Activated CD4-positive, alpha-beta T cell treated with anti-CD3 and anti-CD28 coated beads for 48 hours (primary cell): Measurements from ENCODE around the gene SLC25A26.
A peak's percentile ranks its signal among the peaks of the same experiment; 100 is the strongest.
"Not testable (repeated sequence)": the region's sequence is repeated elsewhere in the genome, so short reads cannot be mapped to it uniquely, and the experiment has no call there.

Experiments used
- DNase-seq: peaks from one replicate; pipeline ENCODE4 v3.0.0-alpha.2; 2020

SLC25A26 gene

GRCh38 chr3:66220602-66221377, at the start of gene SLC25A26:
SLC25A26 (plus strand) TSS chr3:66221001; CDS start chr3:66221095, 94 bp downstream.
- DNase-seq: peak; percentile 97

GRCh38 chr3:66172394-66172793, 48.4 kb upstream of the SLC25A26 start:
- no peak for DNase-seq

GRCh38 chr3:66177026-66177425, 43.8 kb upstream of the SLC25A26 start:
- DNase-seq: no peak

GRCh38 chr3:66178206-66178605, 42.6 kb upstream of the SLC25A26 start:
- no peak for DNase-seq

- DNase-seq: no peak
These were observed 41.0 kb upstream of the SLC25A26 start for GRCh38 chr3:66179793-66180192.

- no peak for DNase-seq
These were observed 39.0 kb upstream of the SLC25A26 start for GRCh38 chr3:66181764-66182163.

GRCh38 chr3:66182246-66182645, 38.6 kb upstream of the SLC25A26 start:
- no peak for DNase-seq

- no peak for DNase-seq
These were observed 34.3 kb upstream of the SLC25A26 start for GRCh38 chr3:66186545-66186944.

GRCh38 chr3:66195347-66195783, 25.4 kb upstream of the SLC25A26 start:
- peak; percentile 31 for DNase-seq

GRCh38 chr3:66196633-66197032, 24.2 kb upstream of the SLC25A26 start:
- DNase-seq: no peak

GRCh38 chr3:66198437-66199088, 22.2 kb upstream of the SLC25A26 start:
- DNase-seq: no peak

GRCh38 chr3:66199089-66199473, 21.7 kb upstream of the SLC25A26 start:
- DNase-seq: no peak

GRCh38 chr3:66200147-66200546, 20.7 kb upstream of the SLC25A26 start:
- DNase-seq: no peak

- no peak for DNase-seq
These were observed 20.0 kb upstream of the SLC25A26 start for GRCh38 chr3:66200786-66201185.

GRCh38 chr3:66203275-66203674, 17.5 kb upstream of the SLC25A26 start:
- DNase-seq: no peak

- DNase-seq: no peak
These were observed 14.0 kb upstream of the SLC25A26 start for GRCh38 chr3:66206806-66207205.

GRCh38 chr3:66208189-66208588, 12.6 kb upstream of the SLC25A26 start:
- no peak for DNase-seq

GRCh38 chr3:66210687-66211295, 10.0 kb upstream of the SLC25A26 start:
- DNase-seq: no peak

- DNase-seq: no peak
These were observed 9.0 kb upstream of the SLC25A26 start for GRCh38 chr3:66211779-66212178.

GRCh38 chr3:66215106-66215505, 5.7 kb upstream of the SLC25A26 start:
- DNase-seq: no peak

- DNase-seq: no peak
These were observed 735 bp upstream of the SLC25A26 start for GRCh38 chr3:66220066-66220465.

- DNase-seq: peak; percentile 36
These were observed 3.4 kb downstream of the SLC25A26 start for GRCh38 chr3:66224220-66224619.

GRCh38 chr3:66226093-66226492, 5.3 kb downstream of the SLC25A26 start:
- DNase-seq: not testable (repeated sequence)

- DNase-seq: no peak
These were observed 6.2 kb downstream of the SLC25A26 start for GRCh38 chr3:66227051-66227450.
